Right ventricle myocardium inferior (tissue), 1 donor: Measurements from ENCODE around the gene DNAH9. TPM values are rescaled to one million over a fixed set of nuclear protein-coding genes. Genes with fewer than 3 reads are reported as not detected.

ENCODE experiments used
- ATAC-seq: fragments of 200-7000 bp; cut with Tn5 transposase; one replicate; pipeline ENCODE4 v1.9.1; 2020; ENCODE audit warnings: mild to moderate bottlenecking, moderate library complexity
- DNase-seq: peaks from one replicate; pipeline ENCODE4 v3.0.0; 2021; ENCODE audit errors: missing footprints
- intact Hi-C: fragments of 100-400 bp; cut with DNase I; formaldehyde crosslinking; loops from one replicate; pipeline ENCODE4 v1.11.0; 2022
- total RNA-seq: library from RNA; stranded (reverse); fragmentation: NEBNext Ultra II Directional; extraction: Animal tissue kit (Norgen Biotek cat#: 25700); gene quantifications from one replicate; pipeline ENCODE4 v1.2.1, GENCODE V29; 2021
- donor health status: DM: no; HTN: yes; CAD: no; lungs with severe emphysema.

The DNAH9 gene
- total RNA-seq, 1 donor from 2014 or later = not detected

GRCh38 chr17:11981862-11982261 is 383.6 kb downstream of the DNAH9 start:
- no peak for DNase-seq
- intact Hi-C loops = no loop called here
- ATAC-seq = no peak

- DNase-seq = no peak
- ATAC-seq = peak; percentile 75
- intact Hi-C loops = no loop called here
Measured at GRCh38 chr17:11986179-11986941, 388.1 kb downstream of the DNAH9 start.

GRCh38 chr17:11986942-11987329 is 388.7 kb downstream of the DNAH9 start:
- intact Hi-C loops = no loop called here
- DNase-seq = no peak

GRCh38 chr17:11990363-11990983 is 392.2 kb downstream of the DNAH9 start:
- ATAC-seq (no peak), DNase-seq (no peak)
- intact Hi-C loops = loop anchor here (10.0 kb wide), 1 partner anchor 114 kb away; no protein-coding TSS in a partner anchor

More at GRCh38 chr17:11986942-11987329, 388.7 kb downstream of the DNAH9 start:
- ATAC-seq = peak; percentile 70

GRCh38 chr17:11991461-11991860 is 393.2 kb downstream of the DNAH9 start:
- DNase-seq (no peak), ATAC-seq (no peak)
- intact Hi-C loops = loop anchor here (10.0 kb wide), 1 partner anchor 113 kb away; no protein-coding TSS in a partner anchor

GRCh38 chr17:11996722-11997146 is 398.5 kb downstream of the DNAH9 start:
- ATAC-seq (peak; percentile 21), DNase-seq (no peak)
- intact Hi-C loops = loop anchor here (2.0 to 10.0 kb wide), 2 partner anchors 24 to 108 kb away; partner anchors contain the start of gene MAP2K4

GRCh38 chr17:11997147-11997971 is 399.1 kb downstream of the DNAH9 start, which contains the start of gene ZNF18:
Gene ZNF18 (minus strand): TSS chr17:11997475. CDS start chr17:11992829, 4,646 bp downstream.
- ATAC-seq = peak; percentile 100
- intact Hi-C loops = loop anchor here (2.0 to 10.0 kb wide), 2 partner anchors 23 to 107 kb away; partner anchors contain the start of gene MAP2K4
- DNase-seq = peak; percentile 99

GRCh38 chr17:11997972-11998233 is 399.6 kb downstream of the DNAH9 start:
- DNase-seq (no peak), ATAC-seq (no peak)
- intact Hi-C loops = loop anchor here (2.0 to 10.0 kb wide), 2 partner anchors 23 to 107 kb away; partner anchors contain the start of gene MAP2K4

- intact Hi-C loops = loop anchor here (10.0 kb wide), 1 partner anchor 105 kb away; no protein-coding TSS in a partner anchor
- ATAC-seq (no peak), DNase-seq (no peak)
Measured at GRCh38 chr17:11999696-12000095, 401.4 kb downstream of the DNAH9 start.

- intact Hi-C loops = no loop called here
- no peak for DNase-seq
Measured at GRCh38 chr17:12007466-12007865, 409.2 kb downstream of the DNAH9 start.

More at GRCh38 chr17:12007466-12007865, 409.2 kb downstream of the DNAH9 start:
- no peak for ATAC-seq
